ENCODE measurements around the gene SMAD3. TPM values are rescaled to one million over a fixed set of nuclear protein-coding genes. Genes with fewer than 3 reads are reported as not detected.

SMAD3 gene
- total and polyA plus RNA-seq, 2 of the 8 experiments (the other 6 are each of a cell fraction or from before 2014, with no cell fraction given) = 10.1 to 12.4 TPM

GRCh38 chr15:67137951-67138848 is 72.8 kb downstream of the SMAD3 start (continued):
- TF ChIP-seq, protein P1, sequence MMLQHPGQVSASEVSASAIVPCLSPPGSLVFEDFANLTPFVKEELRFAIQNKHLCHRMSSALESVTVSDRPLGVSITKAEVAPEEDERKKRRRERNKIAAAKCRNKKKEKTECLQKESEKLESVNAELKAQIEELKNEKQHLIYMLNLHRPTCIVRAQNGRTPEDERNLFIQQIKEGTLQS (IDR thresholded peaks at IDR 0.05; ENCODE audit: insufficient read depth, low read depth, low read length) = no peak
- TF ChIP-seq TAF1 (IDR thresholded peaks at IDR 0.05; ENCODE audit: low read depth, low read length) = no peak
- TF ChIP-seq EP300 (IDR thresholded peaks at IDR 0.05; ENCODE audit: borderline replicate concordance in 1 of 2, low read depth in 2 of 2, low read length in 2 of 2) = no peak

Data from H1 (cell line).